ENCODE results near the gene FADS6. TPM values are rescaled to one million over a fixed set of nuclear protein-coding genes. Genes with fewer than 3 reads are reported as not detected.
A peak's percentile ranks its signal among the peaks of the same experiment; 100 is the strongest.

FADS6 gene, protein sequence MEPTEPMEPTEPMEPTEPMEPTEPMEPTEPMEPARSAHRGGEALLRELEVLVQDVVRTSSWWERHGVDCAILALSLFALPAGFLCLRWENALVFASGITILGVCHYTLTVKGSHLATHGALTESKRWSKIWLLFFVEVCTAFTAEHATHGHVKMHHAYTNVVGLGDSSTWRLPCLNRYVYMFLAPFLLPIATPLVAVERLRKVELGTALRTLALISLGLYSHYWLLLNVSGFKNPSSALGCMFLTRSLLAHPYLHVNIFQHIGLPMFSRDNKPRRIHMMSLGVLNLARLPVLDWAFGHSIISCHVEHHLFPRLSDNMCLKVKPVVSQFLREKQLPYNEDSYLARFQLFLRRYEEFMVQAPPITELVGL
- total RNA-seq (not detected), polyA plus RNA-seq (not detected)

DNA sequence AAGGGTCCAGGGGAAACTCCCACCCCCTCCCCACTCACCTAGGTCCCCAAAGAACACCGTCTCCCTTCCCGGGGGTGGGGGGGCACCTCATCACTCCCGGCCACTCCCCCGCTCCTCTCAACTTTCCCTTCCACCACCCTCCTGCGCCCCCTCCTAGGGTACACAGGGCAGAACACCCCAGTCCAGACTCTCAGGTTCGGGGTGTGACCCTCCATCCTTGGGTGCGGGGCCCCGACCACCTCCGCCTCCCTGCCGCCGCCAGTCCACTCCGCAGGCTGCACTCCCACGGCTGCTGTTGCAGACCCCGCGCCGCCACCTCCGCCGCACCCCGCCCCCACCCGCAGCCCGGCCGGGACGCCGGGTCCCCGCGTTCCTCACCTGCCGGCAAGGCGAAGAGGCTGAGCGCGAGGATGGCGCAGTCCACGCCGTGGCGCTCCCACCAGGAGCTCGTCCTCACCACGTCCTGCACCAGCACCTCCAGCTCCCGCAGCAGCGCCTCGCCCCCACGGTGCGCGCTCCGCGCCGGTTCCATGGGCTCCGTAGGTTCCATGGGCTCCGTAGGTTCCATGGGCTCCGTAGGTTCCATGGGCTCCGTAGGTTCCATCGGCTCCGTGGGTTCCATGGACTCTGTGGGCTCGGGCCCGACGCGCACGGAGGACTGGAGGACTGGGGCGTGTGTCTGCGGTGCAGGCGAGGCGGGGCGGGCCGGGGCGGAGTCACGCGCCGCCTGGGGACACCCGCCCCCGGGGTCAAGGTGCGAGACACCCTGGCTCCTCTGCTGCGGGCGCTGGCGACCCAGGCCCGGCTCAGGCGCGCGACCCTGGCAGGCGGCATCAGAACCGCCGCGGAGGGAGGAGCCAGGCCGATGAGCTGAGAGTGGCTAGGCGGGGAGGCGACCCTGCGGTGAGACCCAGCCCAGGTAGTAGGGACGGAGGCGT is at the start of gene FADS6:
Gene FADS6 (minus strand): TSS at position 660 of the 938 bp plus-strand sequence. CDS start 38 bp downstream, at position 622.
- no peak for DNase-seq
- Histone ChIP-seq H3K4me3 (ENCODE audit: low read length) (no peak within 1 kb of the TSS), H3K9me3 (ENCODE audit: low read length) (no peaks in the 10 kb centered on the region), H3K4me1 (ENCODE audit: insufficient read depth, low read length) (no peaks in the 10 kb centered on the region), H3K27me3 (ENCODE audit: insufficient read depth, low read length, poor library complexity, severe bottlenecking) (peaks cover 22% of the 10 kb centered on the region), H3K27ac (ENCODE audit: low read depth, low read length) (no peak within 1 kb of the TSS), H3K36me3 (ENCODE audit: insufficient read depth, low read length) (no peaks in the 10 kb centered on the region)
- CTCF ChIA-PET, result no interaction called here
- Mint-ChIP-seq H3K9me3 (peaks cover 0 to 4% (median 0%) of the 10 kb centered on the region in 5 donors), H3K27me3 (peaks cover 39 to 46% of the 10 kb centered on the region in 2 donors), H3K36me3 (no peaks in the 10 kb centered on the region), H3K27ac (peak within 1 kb of the TSS in 2 of 8 donors; percentile 50 to 54), H3K4me1 (peaks cover 3 to 6% (median 4%) of the 10 kb centered on the region in 3 donors), H3K4me3 (peak within 1 kb of the TSS in 6 of 7 donors; percentile 41 to 74 (median 62))
- POLR2A ChIA-PET, result no interaction called here

DNA sequence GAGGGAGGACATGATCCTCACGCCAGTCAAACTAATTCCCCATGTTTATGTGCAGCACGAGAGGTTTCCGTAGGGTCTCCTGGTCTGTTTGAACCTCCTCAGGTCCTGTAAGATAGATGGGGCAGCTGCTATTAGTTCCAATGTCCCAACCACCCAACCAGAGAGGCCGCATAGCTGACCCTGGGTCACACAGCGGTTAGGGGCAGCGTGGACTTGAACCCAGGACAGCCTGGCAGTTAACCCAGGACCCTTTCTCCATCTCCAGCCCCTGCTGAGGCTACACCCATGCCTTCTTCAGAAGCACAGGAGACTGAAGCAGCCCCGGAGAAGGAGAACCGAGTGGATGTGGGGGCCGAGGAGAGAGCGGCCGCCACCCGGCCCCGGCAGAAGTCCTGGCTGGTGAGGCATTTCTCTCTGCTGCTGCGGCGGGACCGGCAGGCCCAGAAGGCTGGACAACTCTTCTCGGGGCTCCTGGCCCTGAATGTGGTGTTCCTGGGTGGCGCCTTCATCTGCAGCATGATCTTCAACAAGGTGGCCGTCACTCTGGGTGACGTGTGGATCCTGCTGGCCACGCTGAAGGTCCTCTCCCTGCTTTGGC is 47.8 kb upstream of the FADS6 start:
- Mint-ChIP-seq H3K27me3 (peaks cover 37 to 66% of the 10 kb centered on the region in 2 donors), H3K4me1 (peaks cover 0 to 3% (median 0%) of the 10 kb centered on the region in 3 donors), H3K27ac (no peak overlapping the region), H3K36me3 (no peaks in the 10 kb centered on the region), H3K9me3 (no peaks in the 10 kb centered on the region), H3K4me3 (no peak overlapping the region)
- no peak overlapping the region for H3K27ac ChIP-seq (ENCODE audit: low read depth, low read length)
- no peaks in the 10 kb centered on the region for H3K4me1 ChIP-seq (ENCODE audit: insufficient read depth, low read length)
- ChIA-PET CTCF (no interaction called here), POLR2A (no interaction called here)
- DNase-seq, result no peak
- H3K9me3 ChIP-seq (ENCODE audit: low read length), result no peaks in the 10 kb centered on the region
- H3K4me3 ChIP-seq (ENCODE audit: low read length), result no peak overlapping the region
- H3K27me3 ChIP-seq (ENCODE audit: insufficient read depth, low read length, poor library complexity, severe bottlenecking), result peaks cover 18% of the 10 kb centered on the region
- no peaks in the 10 kb centered on the region for H3K36me3 ChIP-seq (ENCODE audit: insufficient read depth, low read length)

DNA sequence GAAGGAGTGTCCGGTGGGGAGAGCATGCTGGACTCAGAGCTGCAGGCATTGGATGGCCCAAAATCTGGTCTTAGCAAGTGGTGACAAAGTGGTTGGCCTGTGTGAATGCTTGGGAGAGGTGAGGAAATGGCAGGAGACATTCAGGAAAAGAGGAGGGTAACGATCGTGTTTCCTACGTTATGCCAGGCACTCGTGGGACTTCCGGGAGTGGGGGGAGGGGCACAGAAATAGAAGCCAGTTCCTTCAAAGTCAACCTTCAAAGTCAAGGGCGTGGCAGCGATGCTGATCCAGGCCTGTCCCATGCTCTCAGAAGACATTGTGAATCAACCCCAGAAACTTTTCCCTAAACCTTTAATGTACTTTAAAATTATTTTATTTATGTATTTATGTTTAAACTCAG is 46.1 kb upstream of the FADS6 start:
- Histone ChIP-seq H3K4me1 (ENCODE audit: insufficient read depth, low read length) (no peaks in the 10 kb centered on the region), H3K36me3 (ENCODE audit: insufficient read depth, low read length) (no peaks in the 10 kb centered on the region), H3K4me3 (ENCODE audit: low read length) (no peak overlapping the region), H3K27me3 (ENCODE audit: insufficient read depth, low read length, poor library complexity, severe bottlenecking) (peaks cover 26% of the 10 kb centered on the region), H3K27ac (ENCODE audit: low read depth, low read length) (no peak overlapping the region), H3K9me3 (ENCODE audit: low read length) (no peaks in the 10 kb centered on the region)
- Mint-ChIP-seq H3K4me3 (no peak overlapping the region), H3K9me3 (no peaks in the 10 kb centered on the region), H3K36me3 (no peaks in the 10 kb centered on the region), H3K4me1 (peaks cover 0 to 3% (median 0%) of the 10 kb centered on the region in 3 donors), H3K27me3 (peaks cover 42 to 65% of the 10 kb centered on the region in 2 donors), H3K27ac (peak overlapping the region in 1 of 8 donors; percentile 4)
- CTCF ChIA-PET, result no interaction called here
- no peak for DNase-seq
- POLR2A ChIA-PET, result no interaction called here

DNA sequence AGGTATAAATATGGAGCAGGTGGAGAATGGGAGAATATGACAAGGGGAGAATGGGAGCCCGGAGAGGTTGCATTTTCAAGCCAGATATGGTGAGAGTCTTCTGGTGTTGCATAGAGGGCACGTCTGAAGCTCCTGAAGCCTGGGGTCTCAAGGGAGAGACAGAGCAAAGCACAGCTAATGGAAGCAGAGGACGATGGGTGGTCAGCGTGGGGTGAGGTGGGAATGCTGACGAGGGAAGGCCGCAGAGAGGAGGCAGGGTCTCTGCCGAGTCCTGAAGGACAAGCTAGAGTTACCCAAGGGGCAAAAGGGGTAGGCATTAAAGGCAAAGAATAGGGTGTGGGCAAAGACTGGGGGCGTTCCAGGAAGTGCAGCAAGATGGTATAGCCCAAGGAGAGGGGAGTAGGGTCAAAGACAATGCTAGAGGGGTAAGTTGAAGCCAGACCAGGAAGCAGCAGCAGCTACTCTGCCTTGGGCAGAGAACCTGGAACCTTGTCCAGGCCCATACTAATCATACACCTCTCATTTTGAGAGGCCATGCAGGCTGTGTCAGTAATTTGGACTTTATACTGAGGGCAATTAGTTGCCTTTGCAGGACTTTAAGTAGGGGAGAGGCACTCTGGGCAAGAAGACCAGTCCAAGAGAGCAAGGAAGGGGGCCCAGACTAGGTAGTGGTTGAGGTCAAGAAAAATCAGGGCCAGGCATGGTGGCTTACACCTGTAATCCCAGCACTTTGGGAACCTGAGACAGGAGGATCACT is 44.9 kb upstream of the FADS6 start:
- H3K4me1 Mint-ChIP-seq, result peaks cover 0 to 3% (median 0%) of the 10 kb centered on the region in 3 donors
- Histone ChIP-seq H3K27me3 (ENCODE audit: insufficient read depth, low read length, poor library complexity, severe bottlenecking) (peaks cover 26% of the 10 kb centered on the region), H3K9me3 (ENCODE audit: low read length) (no peaks in the 10 kb centered on the region), H3K36me3 (ENCODE audit: insufficient read depth, low read length) (no peaks in the 10 kb centered on the region), H3K4me1 (ENCODE audit: insufficient read depth, low read length) (no peaks in the 10 kb centered on the region), H3K27ac (ENCODE audit: low read depth, low read length) (no peak overlapping the region), H3K4me3 (ENCODE audit: low read length) (no peak overlapping the region)
- ChIA-PET CTCF (interaction anchor here (1.1 to 2.0 kb wide), 2 partner anchors 19 to 23 kb away, joined by 4 to 6 read pairs; no protein-coding TSS in a partner anchor), POLR2A (no interaction called here)
- no peaks in the 10 kb centered on the region for H3K9me3 Mint-ChIP-seq
- H3K27me3 Mint-ChIP-seq, result peaks cover 46 to 70% of the 10 kb centered on the region in 2 donors
- no peak for DNase-seq
- no peak overlapping the region for H3K4me3 Mint-ChIP-seq
- no peaks in the 10 kb centered on the region for H3K36me3 Mint-ChIP-seq
- H3K27ac Mint-ChIP-seq, result no peak overlapping the region

DNA sequence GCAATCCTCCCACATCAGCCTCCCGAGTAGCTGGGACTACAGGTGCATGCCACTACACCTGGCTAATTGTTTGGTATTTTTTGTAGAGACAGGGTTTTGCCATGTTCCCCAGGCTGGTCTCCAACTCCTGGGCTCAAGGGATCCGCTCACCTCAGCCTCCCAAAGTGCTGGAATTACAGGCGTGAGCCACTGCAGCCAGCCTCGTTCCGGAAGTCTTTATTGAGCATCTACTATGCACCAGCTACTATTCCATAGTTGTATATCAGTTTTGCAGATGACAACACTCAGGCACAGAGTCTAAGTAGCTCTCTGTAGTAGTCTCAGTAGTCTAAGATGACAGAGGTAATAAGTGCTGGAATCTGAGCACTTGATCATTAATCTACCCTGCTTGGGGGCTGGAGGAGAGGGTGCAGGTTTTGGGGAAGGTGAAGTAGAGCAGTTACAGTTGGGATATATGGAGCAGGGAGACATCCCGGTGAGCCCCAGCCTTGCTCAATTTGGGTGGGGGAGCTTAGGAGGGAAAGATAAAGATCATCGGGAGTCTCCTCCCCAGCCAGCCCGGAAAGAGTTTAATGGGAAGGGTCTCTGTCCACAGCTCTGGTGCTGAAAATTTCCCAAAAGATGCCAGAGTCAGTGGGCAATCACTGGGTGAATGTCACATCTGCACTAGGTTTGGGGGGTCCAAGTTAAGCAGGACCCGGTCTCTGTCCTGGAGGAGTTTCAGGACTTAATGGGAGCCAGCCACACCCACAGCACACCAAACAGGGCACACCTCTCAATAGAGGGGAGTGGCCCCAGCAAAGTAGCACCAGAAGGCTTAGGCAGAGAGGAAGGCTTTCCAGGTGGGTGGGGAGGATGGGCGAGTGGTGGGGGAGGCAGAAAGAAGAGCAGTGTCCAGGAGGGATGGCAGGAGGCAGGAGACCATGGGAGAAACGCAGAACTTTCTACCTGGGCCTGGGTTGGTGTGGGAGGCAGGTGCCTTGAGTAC is 43.9 kb upstream of the FADS6 start:
- Histone ChIP-seq H3K9me3 (ENCODE audit: low read length) (no peaks in the 10 kb centered on the region), H3K27ac (ENCODE audit: low read depth, low read length) (no peak overlapping the region), H3K36me3 (ENCODE audit: insufficient read depth, low read length) (no peaks in the 10 kb centered on the region), H3K4me1 (ENCODE audit: insufficient read depth, low read length) (no peaks in the 10 kb centered on the region), H3K4me3 (ENCODE audit: low read length) (no peak overlapping the region), H3K27me3 (ENCODE audit: insufficient read depth, low read length, poor library complexity, severe bottlenecking) (peaks cover 26% of the 10 kb centered on the region)
- CTCF ChIA-PET, result interaction anchor here (0.7 to 2.0 kb wide), 2 partner anchors 20 to 696 kb away, joined by 3 to 6 read pairs; no protein-coding TSS in a partner anchor
- Mint-ChIP-seq H3K4me3 (no peak overlapping the region), H3K27me3 (peaks cover 40 to 74% of the 10 kb centered on the region in 2 donors), H3K4me1 (peaks cover 0 to 3% (median 0%) of the 10 kb centered on the region in 3 donors), H3K27ac (no peak overlapping the region), H3K36me3 (no peaks in the 10 kb centered on the region), H3K9me3 (no peaks in the 10 kb centered on the region)
- DNase-seq, result no peak
- POLR2A ChIA-PET, result interaction anchor here (0.6 kb wide), 1 partner anchor 290 kb away, joined by 3 read pairs; no protein-coding TSS in a partner anchor

DNA sequence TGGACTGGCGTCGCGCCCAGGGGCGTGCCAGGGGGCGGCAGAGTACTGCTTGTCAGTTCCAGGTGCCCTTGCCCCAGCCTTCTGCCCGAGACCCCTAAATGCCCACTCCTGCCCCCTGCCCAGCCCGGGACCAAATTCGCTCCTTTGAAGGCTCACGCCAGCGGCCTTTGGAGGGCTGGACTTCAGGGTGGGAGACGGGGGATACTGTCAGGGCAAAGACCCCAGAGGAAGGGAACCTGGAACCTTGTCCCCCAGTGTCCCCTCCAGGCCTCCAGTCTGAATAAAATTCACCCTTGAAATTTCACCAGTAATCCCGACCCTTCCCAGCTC is 43.0 kb upstream of the FADS6 start:
- Mint-ChIP-seq H3K4me3 (no peak overlapping the region), H3K27ac (no peak overlapping the region), H3K27me3 (peaks cover 41 to 75% of the 10 kb centered on the region in 2 donors), H3K9me3 (no peaks in the 10 kb centered on the region), H3K4me1 (peaks cover 0 to 3% (median 0%) of the 10 kb centered on the region in 3 donors), H3K36me3 (no peaks in the 10 kb centered on the region)
- H3K27me3 ChIP-seq (ENCODE audit: insufficient read depth, low read length, poor library complexity, severe bottlenecking), result peaks cover 26% of the 10 kb centered on the region
- H3K4me1 ChIP-seq (ENCODE audit: insufficient read depth, low read length), result no peaks in the 10 kb centered on the region
- no peak for DNase-seq
- no peaks in the 10 kb centered on the region for H3K36me3 ChIP-seq (ENCODE audit: insufficient read depth, low read length)
- ChIA-PET POLR2A (interaction anchor here (0.6 kb wide), 1 partner anchor 291 kb away, joined by 3 read pairs; no protein-coding TSS in a partner anchor), CTCF (no interaction called here)
- no peaks in the 10 kb centered on the region for H3K9me3 ChIP-seq (ENCODE audit: low read length)
- H3K27ac ChIP-seq (ENCODE audit: low read depth, low read length), result no peak overlapping the region
- no peak overlapping the region for H3K4me3 ChIP-seq (ENCODE audit: low read length)
